DND-41 (cell line): ENCODE results near the gene LRPAP1.
A peak's percentile ranks its signal among the peaks of the same experiment; 100 is the strongest.

ENCODE experiments used
- ATAC-seq: fragments of 200-7000 bp; cut with Tn5 transposase; 3 replicates; pipeline ENCODE4 v1.9.1; 2021; ENCODE audit warnings: low read depth; ENCODE audit not compliant: insufficient read depth
- DNase-seq: peaks from one replicate; pipeline ENCODE4 v3.0.0-alpha.2; 2020
- H2AFZ ChIP-seq: 2 replicates; pipeline ENCODE4 v1.6.0; 2012; ENCODE audit warnings: low read depth, low read length
- H3K27ac ChIP-seq: 2 replicates; pipeline ENCODE4 v1.5.1; 2012; ENCODE audit warnings: low read length, inconsistent platforms
- H3K27me3 ChIP-seq: fragments of 200-600 bp; sonication (generic); 2 replicates; pipeline ENCODE4 v1.6.0; 2012; ENCODE audit warnings: low read length, mild to moderate bottlenecking, inconsistent platforms; ENCODE audit not compliant: insufficient read depth, poor library complexity
- H3K36me3 ChIP-seq: 2 replicates; pipeline ENCODE4 v1.5.1; 2012; ENCODE audit warnings: low read length, inconsistent platforms; ENCODE audit not compliant: insufficient read depth
- H3K4me1 ChIP-seq: 2 replicates; pipeline ENCODE4 v1.5.1; 2012; ENCODE audit warnings: mild to moderate bottlenecking, low read length; ENCODE audit not compliant: insufficient read depth
- H3K4me2 ChIP-seq: 2 replicates; pipeline ENCODE4 v1.6.0; 2012; ENCODE audit warnings: mild to moderate bottlenecking, moderate library complexity, low read length, inconsistent platforms; ENCODE audit not compliant: insufficient read depth
- H3K4me3 ChIP-seq, 2 experiments: fragments of 200-600 bp in 1 of 2; shearing (Covaris generic) in 1 of 2; 2 replicates each; pipeline ENCODE4 v1.5.1; 2012 to 2016; ENCODE audit warnings: inconsistent platforms in 2 of 2, low read length in 2 of 2, mild to moderate bottlenecking in 2 of 2, low read depth in 1 of 2, moderate library complexity in 1 of 2
- H3K79me2 ChIP-seq: 2 replicates; pipeline ENCODE4 v1.6.0; 2012; ENCODE audit warnings: low read length, inconsistent platforms; ENCODE audit not compliant: insufficient read depth
- H3K9ac ChIP-seq: 2 replicates; pipeline ENCODE4 v1.6.0; 2012; ENCODE audit warnings: low read depth, mild to moderate bottlenecking, inconsistent platforms, low read length, moderate library complexity
- H3K9me3 ChIP-seq: 2 replicates; pipeline ENCODE4 v1.5.1; 2012; ENCODE audit warnings: low read length, moderate library complexity, mild to moderate bottlenecking, inconsistent platforms; ENCODE audit not compliant: insufficient read depth, severe bottlenecking
- H4K20me1 ChIP-seq: 2 replicates; pipeline ENCODE4 v1.6.0; 2012; ENCODE audit warnings: low read length; ENCODE audit not compliant: insufficient read depth
- CTCF ChIP-seq: IDR thresholded peaks from 2 replicates; pipeline ENCODE4 v1.5.1; 2012; ENCODE audit warnings: borderline replicate concordance, low read length, moderate library complexity, mild to moderate bottlenecking; ENCODE audit not compliant: poor library complexity, severe bottlenecking; ENCODE audit errors: extremely low read depth
- EZH2 ChIP-seq: IDR thresholded peaks from 3 replicates; pipeline ENCODE4 v1.6.1; 2012; ENCODE audit warnings: borderline replicate concordance, low read depth, mild to moderate bottlenecking, moderate library complexity, low read length, inconsistent platforms; ENCODE audit not compliant: severe bottlenecking

Gene LRPAP1

GRCh38 chr4:3527101-3527913, 4.9 kb downstream of the LRPAP1 start:
- no peaks in the 10 kb centered on the region for H3K27me3 ChIP-seq
- H2AFZ ChIP-seq, result no peak overlapping the region
- H3K4me1 ChIP-seq, result peaks cover 35% of the 10 kb centered on the region
- no peak overlapping the region for H3K4me3 ChIP-seq
- 0 out of 2 replicates have a peak overlapping the region, but pooled peaks have one; percentile 20 for H3K4me2 ChIP-seq
- DNase-seq (peak; percentile 19), ATAC-seq (no peak)
- no peak for TF ChIP-seq EZH2
- no peak for TF ChIP-seq CTCF
- H3K36me3 ChIP-seq, result peaks cover 65% of the 10 kb centered on the region
- no peaks in the 10 kb centered on the region for H3K9me3 ChIP-seq
- peaks cover 74% of the 10 kb centered on the region for H3K79me2 ChIP-seq
- H3K27ac ChIP-seq, result peak overlapping the region; percentile 39; the same call in 1 of the 2 replicates
- H3K9ac ChIP-seq, result peak overlapping the region; percentile 10; the same call in 1 of the 2 replicates
- H4K20me1 ChIP-seq, result peaks cover 83% of the 10 kb centered on the region

- DNase-seq, result no peak
- no peak overlapping the region for H3K4me2 ChIP-seq
- no peak overlapping the region for H3K9ac ChIP-seq
- H3K36me3 ChIP-seq, result peaks cover 73% of the 10 kb centered on the region
- TF ChIP-seq EZH2, result no peak
- TF ChIP-seq CTCF, result no peak
- H4K20me1 ChIP-seq, result peaks cover 79% of the 10 kb centered on the region
- H3K79me2 ChIP-seq, result peaks cover 67% of the 10 kb centered on the region
- peak; percentile 41; the same call in 2 of the 3 replicates for ATAC-seq
- no peak overlapping the region for H3K4me3 ChIP-seq
- peaks cover 32% of the 10 kb centered on the region for H3K4me1 ChIP-seq
- H3K9me3 ChIP-seq, result no peaks in the 10 kb centered on the region
- no peaks in the 10 kb centered on the region for H3K27me3 ChIP-seq
- H2AFZ ChIP-seq, result no peak overlapping the region
- no peak overlapping the region for H3K27ac ChIP-seq
These were observed 5.8 kb downstream of the LRPAP1 start for GRCh38 chr4:3526456-3526855.

GRCh38 chr4:3525532-3526430, 6.4 kb downstream of the LRPAP1 start:
- H4K20me1 ChIP-seq, result peaks cover 75% of the 10 kb centered on the region
- H3K9ac ChIP-seq, result no peak overlapping the region
- H3K36me3 ChIP-seq, result peaks cover 79% of the 10 kb centered on the region
- no peaks in the 10 kb centered on the region for H3K9me3 ChIP-seq
- no peak overlapping the region for H2AFZ ChIP-seq
- H3K4me2 ChIP-seq, result no peak overlapping the region
- TF ChIP-seq CTCF (no peak), EZH2 (no peak)
- no peaks in the 10 kb centered on the region for H3K27me3 ChIP-seq
- ATAC-seq (no peak), DNase-seq (no peak)
- peaks cover 60% of the 10 kb centered on the region for H3K79me2 ChIP-seq
- H3K4me3 ChIP-seq, result no peak overlapping the region
- no peak overlapping the region for H3K27ac ChIP-seq
- peaks cover 25% of the 10 kb centered on the region for H3K4me1 ChIP-seq
